Endothelial cell of umbilical vein (primary cell): ENCODE measurements around the gene RNF224. TPM values are rescaled to one million over a fixed set of nuclear protein-coding genes. Genes with fewer than 3 reads are reported as not detected.
A peak's percentile ranks its signal among the peaks of the same experiment; 100 is the strongest.

Source experiments
- BruUV-seq: library from RNA; stranded (reverse); fragments of 400-500 nt; replicated peaks from 2 replicates; lab custom pipeline; 2021; lab: Mats Ljungman, UMichigan
- CTCF ChIA-PET: fragments of 300-600, 350-600 bp; sonication (Branson Sonifier 250); formaldehyde crosslinking; loops from one replicate; lab custom pipeline; 2021; ENCODE audit warnings: antibody characterized with exemption, inconsistent platforms; lab: Charles Lee
- POLR2A ChIA-PET: fragments of 300-600, 350-600 bp; sonication (Branson Sonifier 250); formaldehyde crosslinking; loops from one replicate; lab custom pipeline; 2021; ENCODE audit warnings: antibody characterized with exemption, inconsistent platforms; lab: Charles Lee
- DNase-seq: peaks from one replicate; pipeline ENCODE4 v3.0.0-alpha.2; 2011; ENCODE audit warnings: low read depth, low spot score
- FAIRE-seq: peaks from 2 replicates; lab custom pipeline; 2011; peaks lifted over from hg19 to GRCh38; lab: Jason Lieb, UNC
- H2AFZ ChIP-seq: 2 replicates; pipeline ENCODE4 v1.6.0; 2012; ENCODE audit warnings: low read depth, low read length, control low read depth, inconsistent platforms
- H3K27ac ChIP-seq: 2 replicates; pipeline ENCODE4 v1.5.1; 2011; ENCODE audit warnings: low read depth, mild to moderate bottlenecking, control low read depth, low read length, moderate library complexity; ENCODE audit not compliant: insufficient read depth
- H3K27me3 ChIP-seq, 2 experiments: 2 replicates each; pipeline versions ENCODE4 v1.6.0 to v1.6.1; 2011; ENCODE audit warnings: low read length in 2 of 2, mixed read lengths in 1 of 2; ENCODE audit not compliant: control insufficient read depth in 2 of 2, insufficient read depth in 2 of 2
- H3K36me3 ChIP-seq, 2 experiments: 2 replicates in 1 of 2; 3 replicates in 1 of 2; pipeline ENCODE4 v1.5.1; 2011; ENCODE audit warnings: low read length in 2 of 2, mild to moderate bottlenecking in 1 of 2, moderate library complexity in 1 of 2; ENCODE audit not compliant: control insufficient read depth in 2 of 2, insufficient read depth in 2 of 2; ENCODE audit errors: extremely low read depth in 1 of 2
- H3K4me1 ChIP-seq: 3 replicates; pipeline ENCODE4 v1.5.1; 2011; ENCODE audit warnings: mild to moderate bottlenecking, low read length; ENCODE audit not compliant: control insufficient read depth, insufficient read depth; ENCODE audit errors: extremely low read depth
- H3K4me2 ChIP-seq: 2 replicates; pipeline ENCODE4 v1.6.1; 2011; ENCODE audit warnings: low read length, control low read depth, mixed read lengths; ENCODE audit not compliant: insufficient read depth
- H3K4me3 ChIP-seq, 3 experiments: fragments of 200-600 bp in 1 of 3; sonication (generic), shearing (Covaris generic) in 1 of 3; replicated peaks in 1 of 3; 2 replicates each; pipeline ENCODE4 v1.5.1; 2011 to 2016; ENCODE audit warnings: control low read depth in 3 of 3, low read length in 3 of 3, mild to moderate bottlenecking in 2 of 3, inconsistent platforms in 1 of 3, low read depth in 1 of 3, moderate library complexity in 1 of 3; ENCODE audit not compliant: insufficient read depth in 1 of 3
- H3K79me2 ChIP-seq: 2 replicates; pipeline ENCODE4 v1.6.0; 2012; ENCODE audit warnings: low read length, inconsistent platforms; ENCODE audit not compliant: control insufficient read depth, insufficient read depth
- H3K9ac ChIP-seq: replicated peaks from 2 replicates; pipeline ENCODE3; 2011; ENCODE audit warnings: low read length, control low read depth; ENCODE audit not compliant: insufficient read depth; ENCODE audit errors: extremely low read depth
- H3K9me1 ChIP-seq: replicated peaks from 3 replicates; pipeline ENCODE4 v1.6.0; 2011; ENCODE audit warnings: mild to moderate bottlenecking, low read length; ENCODE audit not compliant: control insufficient read depth, insufficient read depth; ENCODE audit errors: extremely low read depth
- H3K9me3 ChIP-seq: replicated peaks from 2 replicates; pipeline ENCODE4 v1.5.1; 2012; ENCODE audit warnings: low read length, inconsistent platforms; ENCODE audit not compliant: control insufficient read depth, insufficient read depth
- H4K20me1 ChIP-seq: replicated peaks from 2 replicates; pipeline ENCODE3; 2011; ENCODE audit warnings: mild to moderate bottlenecking, low read length; ENCODE audit not compliant: control insufficient read depth, insufficient read depth; ENCODE audit errors: extremely low read depth
- EZH2 ChIP-seq: IDR thresholded peaks from 2 replicates; pipeline ENCODE4 v1.6.1; 2012; ENCODE audit warnings: borderline replicate concordance, low read depth, mild to moderate bottlenecking, moderate library complexity, low read length, inconsistent platforms; ENCODE audit not compliant: severe bottlenecking
- FOS ChIP-seq: IDR thresholded peaks from 2 replicates; pipeline ENCODE4 v1.6.1; 2011; ENCODE audit warnings: mild to moderate bottlenecking, low read length, moderate library complexity, borderline replicate concordance; ENCODE audit not compliant: insufficient read depth
- GATA2 ChIP-seq: IDR thresholded peaks from 2 replicates; pipeline ENCODE4 v1.7.0; 2011; ENCODE audit warnings: low read depth, mild to moderate bottlenecking, moderate library complexity, mixed read lengths, low read length; ENCODE audit not compliant: insufficient read length, insufficient read depth
- JUN ChIP-seq: IDR thresholded peaks from 2 replicates; pipeline ENCODE4 v1.6.1; 2011; ENCODE audit warnings: borderline replicate concordance, low read depth; ENCODE audit not compliant: insufficient read length, insufficient read depth
- MYC ChIP-seq: IDR thresholded peaks from one replicate; pipeline ENCODE4 v1.6.1; 2011; ENCODE audit warnings: mild to moderate bottlenecking, low read depth, low read length
- POLR2A ChIP-seq: IDR thresholded peaks from 2 replicates; pipeline ENCODE4 v1.6.1; 2012; ENCODE audit warnings: low read depth, mild to moderate bottlenecking, control low read depth, low read length
- POLR2AphosphoS5 ChIP-seq: IDR thresholded peaks from 2 replicates; pipeline ENCODE4 v1.6.1; 2012; ENCODE audit warnings: low read depth, mild to moderate bottlenecking, control low read depth, low read length, moderate library complexity; ENCODE audit not compliant: insufficient read depth
- dilution Hi-C: fragments of 300-500 bp; cut with MboI; formaldehyde crosslinking; loops from one replicate; pipeline ENCODE4 v1.15.0; 2019; ENCODE audit warnings: low sequenced_read_pairs; ENCODE audit not compliant: extremely low pct_ligation_motif_present
- intact Hi-C: fragments of 100-400 bp; cut with micrococcal nuclease; formaldehyde crosslinking; loops from one replicate; pipeline ENCODE4 v1.10.0; 2022
- polyA plus RNA-seq, 4 experiments: library from polyadenylated mRNA; depleted of rRNA in 3 of 4; stranded (reverse) in 3 of 4; unstranded in 1 of 4; fragments of >200 nt; gene quantifications; 2 replicates each; pipeline versions ENCODE4 v1.2.1 to v1.2.3, GENCODE V29; 2011 to 2012; ENCODE audit warnings: missing spikeins in 1 of 4
- total RNA-seq: library from RNA; stranded (reverse); gene quantifications from 2 replicates; pipeline ENCODE4 v1.2.3, GENCODE V29; 2021
- TF ChIP-seq, protein P1 (sequence below): IDR thresholded peaks from 2 replicates; pipeline ENCODE4 v1.6.1; 2011; ENCODE audit not compliant: insufficient read depth, insufficient read length
- TF ChIP-seq, protein P2 (sequence below), 2 donors: IDR thresholded peaks; 1 replicate in 1 of 2; 2 replicates in 1 of 2; pipeline ENCODE4 v1.5.1; 2011; ENCODE audit warnings: low read length in 2 of 2, mild to moderate bottlenecking in 2 of 2, moderate library complexity in 2 of 2, control low read depth in 1 of 2, inconsistent platforms in 1 of 2, low read depth in 1 of 2; ENCODE audit not compliant: insufficient read depth in 1 of 2; ENCODE audit errors: extremely low read depth in 1 of 2

RNF224 gene
- total and polyA plus RNA-seq, 2 donors (not counting 3 experiments of a cell fraction or from before 2014, with no cell fraction given), result not detected

DNA sequence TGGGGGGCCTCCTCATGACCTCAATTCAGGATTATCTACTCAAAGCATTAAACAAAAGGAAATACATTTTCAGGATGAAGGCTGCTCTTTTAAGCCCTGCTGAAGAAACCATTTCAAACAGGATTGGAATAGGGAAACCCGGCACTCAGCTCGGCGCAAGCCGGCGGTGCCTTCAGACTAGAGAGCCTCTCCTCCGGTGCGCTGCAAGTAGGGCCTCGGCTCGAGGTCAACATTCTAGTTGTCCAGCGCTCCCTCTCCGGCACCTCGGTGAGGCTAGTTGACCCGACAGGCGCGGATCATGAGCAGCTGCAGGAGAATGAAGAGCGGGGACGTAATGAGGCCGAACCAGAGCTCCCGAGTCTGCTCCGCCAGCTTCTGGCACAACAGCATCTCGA is 22.6 kb upstream of the RNF224 start:
- peak overlapping the region; percentile 73 for H3K4me2 ChIP-seq
- peaks cover 26% of the 10 kb centered on the region for H3K4me1 ChIP-seq
- ChIA-PET POLR2A (interaction anchor here (1.4 kb wide), 1 partner anchor 16 kb away, joined by 4 read pairs; the partner anchor contains the start of gene SSNA1), CTCF (interaction anchor here (1.0 to 2.1 kb wide), 6 partner anchors 9 to 35 kb away, joined by 3 to 13 read pairs (median 6); partner anchors contain the start of genes LRRC26, RNF208, RNF224 and SSNA1)
- peak overlapping the region; percentile 61 to 68 (median 62) for H3K4me3 ChIP-seq
- H3K27ac ChIP-seq, result peak overlapping the region; percentile 23
- dilution Hi-C loops, result no loop called here
- DNase-seq (no peak), FAIRE-seq (no peak)
- H3K79me2 ChIP-seq, result peaks cover 35% of the 10 kb centered on the region
- peak overlapping the region; percentile 61 for H2AFZ ChIP-seq
- H4K20me1 ChIP-seq, result no peaks in the 10 kb centered on the region
- peak overlapping the region; percentile 85 for H3K9ac ChIP-seq
- no TSS peak for BruUV-seq
- intact Hi-C loops, result loop anchor here (2.0 kb wide), 1 partner anchor 16 kb away; the partner anchor contains the start of genes ANAPC2 and SSNA1
- TF ChIP-seq, protein P1, sequence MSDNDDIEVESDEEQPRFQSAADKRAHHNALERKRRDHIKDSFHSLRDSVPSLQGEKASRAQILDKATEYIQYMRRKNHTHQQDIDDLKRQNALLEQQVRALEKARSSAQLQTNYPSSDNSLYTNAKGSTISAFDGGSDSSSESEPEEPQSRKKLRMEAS, result no peak
- TF ChIP-seq GATA2, result no peak
- TF ChIP-seq FOS, result no peak
- no peak for TF ChIP-seq POLR2AphosphoS5
- TF ChIP-seq, protein P2, sequence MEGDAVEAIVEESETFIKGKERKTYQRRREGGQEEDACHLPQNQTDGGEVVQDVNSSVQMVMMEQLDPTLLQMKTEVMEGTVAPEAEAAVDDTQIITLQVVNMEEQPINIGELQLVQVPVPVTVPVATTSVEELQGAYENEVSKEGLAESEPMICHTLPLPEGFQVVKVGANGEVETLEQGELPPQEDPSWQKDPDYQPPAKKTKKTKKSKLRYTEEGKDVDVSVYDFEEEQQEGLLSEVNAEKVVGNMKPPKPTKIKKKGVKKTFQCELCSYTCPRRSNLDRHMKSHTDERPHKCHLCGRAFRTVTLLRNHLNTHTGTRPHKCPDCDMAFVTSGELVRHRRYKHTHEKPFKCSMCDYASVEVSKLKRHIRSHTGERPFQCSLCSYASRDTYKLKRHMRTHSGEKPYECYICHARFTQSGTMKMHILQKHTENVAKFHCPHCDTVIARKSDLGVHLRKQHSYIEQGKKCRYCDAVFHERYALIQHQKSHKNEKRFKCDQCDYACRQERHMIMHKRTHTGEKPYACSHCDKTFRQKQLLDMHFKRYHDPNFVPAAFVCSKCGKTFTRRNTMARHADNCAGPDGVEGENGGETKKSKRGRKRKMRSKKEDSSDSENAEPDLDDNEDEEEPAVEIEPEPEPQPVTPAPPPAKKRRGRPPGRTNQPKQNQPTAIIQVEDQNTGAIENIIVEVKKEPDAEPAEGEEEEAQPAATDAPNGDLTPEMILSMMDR (IDR thresholded peaks at IDR 0.05; ENCODE audit: extremely low read depth in 1 of 2, insufficient read depth in 1 of 2, low read depth in 1 of 2, low read length in 2 of 2), result no peak
- TF ChIP-seq POLR2A, result no peak
- TF ChIP-seq JUN, result no peak
- no peak for TF ChIP-seq MYC
- TF ChIP-seq EZH2, result no peak
- H3K9me3 ChIP-seq, result no peaks in the 10 kb centered on the region
- no peaks in the 10 kb centered on the region for H3K9me1 ChIP-seq
- peaks cover 0 to 5% of the 10 kb centered on the region in 2 experiments for H3K36me3 ChIP-seq
- no peaks in the 10 kb centered on the region for H3K27me3 ChIP-seq
